SK-N-SH treated with all-trans-retinoic acid at 6 μM for 48 hours (cell line): ENCODE results near the gene ADAM10.

Source experiments
- ATAC-seq: fragments of 200-7000 bp; cut with Tn5 transposase; 3 replicates; pipeline ENCODE4 v1.9.1; 2020; ENCODE audit warnings: mild to moderate bottlenecking, moderate library complexity
- ARNTL ChIP-seq: fragments of 450-650 bp; formaldehyde crosslinking; IDR thresholded peaks from 2 replicates; pipeline ENCODE4 v1.5.0; 2020; ENCODE audit warnings: low read depth, mild to moderate bottlenecking, moderate library complexity, borderline replicate concordance
- BACH2 ChIP-seq: fragments of 250-450 bp; sonication (Bioruptor Pico); IDR thresholded peaks from 2 replicates; pipeline ENCODE4 v1.9.0; 2021; ENCODE audit warnings: mild to moderate bottlenecking, borderline replicate concordance
- CSDC2 ChIP-seq: fragments of 250-450 bp; sonication (Bioruptor Pico); IDR thresholded peaks from 2 replicates; pipeline ENCODE4 v1.5.0; 2020; ENCODE audit warnings: mild to moderate bottlenecking, moderate library complexity
- CSRNP3 ChIP-seq: fragments of 250-450 bp; sonication (Bioruptor Pico); IDR thresholded peaks from 2 replicates; pipeline ENCODE4 v1.5.1; 2021; ENCODE audit warnings: mild to moderate bottlenecking, moderate library complexity
- ESRRG ChIP-seq: fragments of 250-450 bp; sonication (Bioruptor Pico); IDR thresholded peaks from 2 replicates; pipeline ENCODE4 v1.6.1; 2021; ENCODE audit warnings: mild to moderate bottlenecking
- GLIS3 ChIP-seq: fragments of 250-450 bp; sonication (Bioruptor Pico); IDR thresholded peaks from 2 replicates; pipeline ENCODE4 v1.5.0; 2020; ENCODE audit warnings: mild to moderate bottlenecking, moderate library complexity
- ISL1 ChIP-seq: fragments of 250-450 bp; sonication (Bioruptor Pico); IDR thresholded peaks from 2 replicates; pipeline ENCODE4 v2.1.2; 2022; ENCODE audit warnings: mild to moderate bottlenecking, moderate library complexity
- OSR1 ChIP-seq: fragments of 250-450 bp; sonication (Bioruptor Pico); IDR thresholded peaks from 2 replicates; pipeline ENCODE4 v1.8.0; 2022; ENCODE audit warnings: moderate library complexity, mild to moderate bottlenecking, inconsistent platforms
- PATZ1 ChIP-seq: fragments of 250-450 bp; sonication (Bioruptor Pico); IDR thresholded peaks from 2 replicates; pipeline ENCODE4 v1.8.0; 2020; ENCODE audit warnings: mild to moderate bottlenecking, moderate library complexity, borderline replicate concordance
- PPARA ChIP-seq: fragments of 250-450 bp; sonication (Bioruptor Pico); IDR thresholded peaks from 2 replicates; pipeline ENCODE4 v1.5.0; 2020; ENCODE audit warnings: mild to moderate bottlenecking, borderline replicate concordance
- RARB ChIP-seq: fragments of 250-450 bp; sonication (Bioruptor Pico); IDR thresholded peaks from 2 replicates; pipeline ENCODE4 v1.8.0; 2021; ENCODE audit warnings: mild to moderate bottlenecking, moderate library complexity
- SNAI2 ChIP-seq: fragments of 250-450 bp; sonication (Bioruptor Pico); IDR thresholded peaks from 2 replicates; pipeline ENCODE4 v1.5.0; 2020; ENCODE audit warnings: mild to moderate bottlenecking, moderate library complexity
- TCF4 ChIP-seq: fragments of 250-450 bp; sonication (Bioruptor Pico); IDR thresholded peaks from 2 replicates; pipeline ENCODE4 v1.8.0; 2021; ENCODE audit warnings: mild to moderate bottlenecking, moderate library complexity, borderline replicate concordance
- TOX ChIP-seq: fragments of 250-450 bp; sonication (Bioruptor Pico); IDR thresholded peaks from 2 replicates; pipeline ENCODE4 v1.8.0; 2021; ENCODE audit warnings: mild to moderate bottlenecking, moderate library complexity, borderline replicate concordance
- ZC3H10 ChIP-seq: fragments of 250-450 bp; sonication (Bioruptor Pico); IDR thresholded peaks from 2 replicates; pipeline ENCODE4 v1.5.1; 2021; ENCODE audit warnings: mild to moderate bottlenecking, moderate library complexity
- ZFP3 ChIP-seq: fragments of 250-450 bp; sonication (Bioruptor Pico); IDR thresholded peaks from 2 replicates; pipeline ENCODE4 v1.5.0; 2020; ENCODE audit warnings: mild to moderate bottlenecking, moderate library complexity
- ZNF70 ChIP-seq: fragments of 450-650 bp; formaldehyde crosslinking; IDR thresholded peaks from 2 replicates; pipeline ENCODE4 v1.5.0; 2020; ENCODE audit warnings: mild to moderate bottlenecking, moderate library complexity
- ZNF8 ChIP-seq: fragments of 450-650 bp; formaldehyde crosslinking; IDR thresholded peaks from 2 replicates; pipeline ENCODE4 v1.5.0; 2020; ENCODE audit warnings: mild to moderate bottlenecking, moderate library complexity
- TF ChIP-seq, protein P1 (sequence below): fragments of 250-450 bp; sonication (Bioruptor Pico); IDR thresholded peaks from 2 replicates; pipeline ENCODE4 v1.5.0; 2020; ENCODE audit warnings: mild to moderate bottlenecking, moderate library complexity
- TF ChIP-seq, protein P2 (sequence below): fragments of 250-450 bp; sonication (Bioruptor Pico); IDR thresholded peaks from 2 replicates; pipeline ENCODE4 v1.8.0; 2021; ENCODE audit warnings: low read depth, mild to moderate bottlenecking, moderate library complexity, borderline replicate concordance
- TF ChIP-seq, protein P3 (sequence below): fragments of 250-450 bp; sonication (Bioruptor Pico); IDR thresholded peaks from 2 replicates; pipeline ENCODE4 v1.5.1; 2020; ENCODE audit warnings: low read depth, mild to moderate bottlenecking, moderate library complexity

Gene ADAM10

GRCh38 chr15:58582160-58582559 lies 167.3 kb downstream of the ADAM10 start:
- ATAC-seq, result no peak
- TF ChIP-seq CSDC2 (CRISPR knock-in tag), result no peak
- no peak for TF ChIP-seq ESRRG (CRISPR knock-in tag)
- no peak for TF ChIP-seq RARB (CRISPR knock-in tag)
- no peak for TF ChIP-seq ZNF8 (CRISPR knock-in tag)
- no peak for TF ChIP-seq OSR1
- no peak for TF ChIP-seq BACH2 (CRISPR knock-in tag)
- no peak for TF ChIP-seq ZC3H10 (CRISPR knock-in tag)
- no peak for TF ChIP-seq ZFP3 (CRISPR knock-in tag)
- TF ChIP-seq, protein P1, sequence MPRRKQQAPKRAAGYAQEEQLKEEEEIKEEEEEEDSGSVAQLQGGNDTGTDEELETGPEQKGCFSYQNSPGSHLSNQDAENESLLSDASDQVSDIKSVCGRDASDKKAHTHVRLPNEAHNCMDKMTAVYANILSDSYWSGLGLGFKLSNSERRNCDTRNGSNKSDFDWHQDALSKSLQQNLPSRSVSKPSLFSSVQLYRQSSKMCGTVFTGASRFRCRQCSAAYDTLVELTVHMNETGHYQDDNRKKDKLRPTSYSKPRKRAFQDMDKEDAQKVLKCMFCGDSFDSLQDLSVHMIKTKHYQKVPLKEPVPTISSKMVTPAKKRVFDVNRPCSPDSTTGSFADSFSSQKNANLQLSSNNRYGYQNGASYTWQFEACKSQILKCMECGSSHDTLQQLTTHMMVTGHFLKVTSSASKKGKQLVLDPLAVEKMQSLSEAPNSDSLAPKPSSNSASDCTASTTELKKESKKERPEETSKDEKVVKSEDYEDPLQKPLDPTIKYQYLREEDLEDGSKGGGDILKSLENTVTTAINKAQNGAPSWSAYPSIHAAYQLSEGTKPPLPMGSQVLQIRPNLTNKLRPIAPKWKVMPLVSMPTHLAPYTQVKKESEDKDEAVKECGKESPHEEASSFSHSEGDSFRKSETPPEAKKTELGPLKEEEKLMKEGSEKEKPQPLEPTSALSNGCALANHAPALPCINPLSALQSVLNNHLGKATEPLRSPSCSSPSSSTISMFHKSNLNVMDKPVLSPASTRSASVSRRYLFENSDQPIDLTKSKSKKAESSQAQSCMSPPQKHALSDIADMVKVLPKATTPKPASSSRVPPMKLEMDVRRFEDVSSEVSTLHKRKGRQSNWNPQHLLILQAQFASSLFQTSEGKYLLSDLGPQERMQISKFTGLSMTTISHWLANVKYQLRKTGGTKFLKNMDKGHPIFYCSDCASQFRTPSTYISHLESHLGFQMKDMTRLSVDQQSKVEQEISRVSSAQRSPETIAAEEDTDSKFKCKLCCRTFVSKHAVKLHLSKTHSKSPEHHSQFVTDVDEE, result no peak
- TF ChIP-seq ZNF70, result no peak
- TF ChIP-seq TOX, result no peak
- no peak for TF ChIP-seq ARNTL
- TF ChIP-seq PPARA, result no peak
- TF ChIP-seq TCF4 (CRISPR knock-in tag), result no peak
- TF ChIP-seq, protein P2, sequence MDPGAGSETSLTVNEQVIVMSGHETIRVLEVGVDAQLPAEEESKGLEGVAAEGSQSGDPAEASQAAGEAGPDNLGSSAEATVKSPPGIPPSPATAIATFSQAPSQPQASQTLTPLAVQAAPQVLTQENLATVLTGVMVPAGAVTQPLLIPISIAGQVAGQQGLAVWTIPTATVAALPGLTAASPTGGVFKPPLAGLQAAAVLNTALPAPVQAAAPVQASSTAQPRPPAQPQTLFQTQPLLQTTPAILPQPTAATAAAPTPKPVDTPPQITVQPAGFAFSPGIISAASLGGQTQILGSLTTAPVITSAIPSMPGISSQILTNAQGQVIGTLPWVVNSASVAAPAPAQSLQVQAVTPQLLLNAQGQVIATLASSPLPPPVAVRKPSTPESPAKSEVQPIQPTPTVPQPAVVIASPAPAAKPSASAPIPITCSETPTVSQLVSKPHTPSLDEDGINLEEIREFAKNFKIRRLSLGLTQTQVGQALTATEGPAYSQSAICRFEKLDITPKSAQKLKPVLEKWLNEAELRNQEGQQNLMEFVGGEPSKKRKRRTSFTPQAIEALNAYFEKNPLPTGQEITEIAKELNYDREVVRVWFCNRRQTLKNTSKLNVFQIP (CRISPR knock-in tag), result no peak
- TF ChIP-seq SNAI2 (CRISPR knock-in tag), result no peak
- TF ChIP-seq GLIS3 (CRISPR knock-in tag), result no peak
- no peak for TF ChIP-seq ISL1 (CRISPR knock-in tag)
- TF ChIP-seq CSRNP3 (CRISPR knock-in tag), result no peak
- TF ChIP-seq PATZ1, result no peak

DNA sequence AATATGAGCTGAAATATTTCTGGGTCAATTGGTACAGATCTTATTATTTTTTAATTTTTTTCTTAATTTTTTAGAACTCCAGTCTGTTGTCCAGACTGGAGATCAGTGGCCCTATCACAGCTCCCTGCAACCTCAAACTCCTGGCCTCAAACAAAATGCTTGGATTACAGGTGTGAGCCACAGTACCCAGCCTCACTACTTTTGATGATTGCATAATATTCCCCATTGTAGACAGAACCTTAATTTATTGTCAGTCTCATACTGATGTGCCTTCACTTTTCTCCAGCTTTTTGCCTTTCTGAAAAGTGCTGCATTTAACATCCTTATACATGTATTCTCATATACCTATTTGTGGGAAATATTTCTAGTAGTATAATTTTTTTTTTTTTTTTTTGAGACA lies 172.8 kb downstream of the ADAM10 start:
- ATAC-seq, result no peak
- no peak for TF ChIP-seq ARNTL
- TF ChIP-seq TCF4 (CRISPR knock-in tag), result no peak
- TF ChIP-seq ESRRG (CRISPR knock-in tag), result no peak
- TF ChIP-seq OSR1, result no peak
- no peak for TF ChIP-seq RARB (CRISPR knock-in tag)
- TF ChIP-seq ZNF70, result no peak
- no peak for TF ChIP-seq GLIS3 (CRISPR knock-in tag)
- no peak for TF ChIP-seq CSDC2 (CRISPR knock-in tag)
- no peak for TF ChIP-seq ZFP3 (CRISPR knock-in tag)
- TF ChIP-seq PPARA, result no peak
- TF ChIP-seq PATZ1, result no peak

DNA sequence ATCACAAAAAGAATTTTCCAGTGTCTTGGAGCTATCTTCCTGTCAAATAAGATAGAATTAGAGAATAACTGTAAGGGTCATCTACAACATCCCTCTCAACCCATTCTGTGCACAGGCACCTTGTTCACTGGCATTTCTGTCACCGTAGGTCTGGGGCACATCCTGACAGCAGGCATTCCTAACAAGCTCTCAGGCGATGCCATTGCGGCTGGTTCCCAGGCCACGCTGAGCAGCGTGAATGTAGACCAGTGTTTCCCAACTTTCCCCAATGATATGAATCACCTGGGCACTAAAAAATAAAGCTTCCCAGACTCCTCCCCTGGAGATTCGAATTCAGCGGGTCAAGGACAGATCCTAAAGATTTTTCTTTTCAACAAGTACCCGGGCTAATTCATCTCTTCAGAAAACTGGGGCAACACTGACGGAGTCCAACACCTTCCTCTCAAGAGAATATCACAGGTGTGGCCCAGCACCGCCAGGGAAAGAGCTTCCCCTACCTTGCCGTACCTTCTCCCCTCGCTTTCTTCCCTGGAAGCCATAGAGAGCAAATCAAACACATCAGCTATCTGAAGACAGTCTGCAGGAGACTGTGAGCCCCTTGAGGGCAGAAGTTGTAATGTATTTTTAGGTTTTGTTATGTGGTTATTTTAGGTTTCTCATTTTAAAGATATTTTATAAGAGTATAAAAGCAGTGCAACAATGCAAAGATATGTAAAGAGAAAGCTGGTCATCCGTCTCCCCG lies 174.3 kb downstream of the ADAM10 start:
- ATAC-seq, result no peak
- no peak for TF ChIP-seq TOX
- TF ChIP-seq RARB (CRISPR knock-in tag), result no peak
- TF ChIP-seq, protein P3, sequence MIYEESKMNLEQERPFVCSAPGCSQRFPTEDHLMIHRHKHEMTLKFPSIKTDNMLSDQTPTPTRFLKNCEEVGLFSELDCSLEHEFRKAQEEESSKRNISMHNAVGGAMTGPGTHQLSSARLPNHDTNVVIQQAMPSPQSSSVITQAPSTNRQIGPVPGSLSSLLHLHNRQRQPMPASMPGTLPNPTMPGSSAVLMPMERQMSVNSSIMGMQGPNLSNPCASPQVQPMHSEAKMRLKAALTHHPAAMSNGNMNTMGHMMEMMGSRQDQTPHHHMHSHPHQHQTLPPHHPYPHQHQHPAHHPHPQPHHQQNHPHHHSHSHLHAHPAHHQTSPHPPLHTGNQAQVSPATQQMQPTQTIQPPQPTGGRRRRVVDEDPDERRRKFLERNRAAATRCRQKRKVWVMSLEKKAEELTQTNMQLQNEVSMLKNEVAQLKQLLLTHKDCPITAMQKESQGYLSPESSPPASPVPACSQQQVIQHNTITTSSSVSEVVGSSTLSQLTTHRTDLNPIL (CRISPR knock-in tag), result no peak
- TF ChIP-seq ESRRG (CRISPR knock-in tag), result no peak
- TF ChIP-seq ZNF8 (CRISPR knock-in tag), result no peak
- no peak for TF ChIP-seq PPARA
- no peak for TF ChIP-seq ZNF70
- TF ChIP-seq ISL1 (CRISPR knock-in tag), result no peak
- no peak for TF ChIP-seq SNAI2 (CRISPR knock-in tag)
- no peak for TF ChIP-seq CSDC2 (CRISPR knock-in tag)
- TF ChIP-seq ZFP3 (CRISPR knock-in tag), result no peak
- TF ChIP-seq OSR1, result no peak
- TF ChIP-seq PATZ1, result no peak
- no peak for TF ChIP-seq ARNTL
